IMR-90 (cell line): ENCODE results near the gene DSCAM. TPM values are rescaled to one million over a fixed set of nuclear protein-coding genes. Genes with fewer than 3 reads are reported as not detected.

Experiments
- ATAC-seq: fragments of 200-7000 bp; cut with Tn5 transposase; 2 replicates; pipeline ENCODE4 v1.9.1; 2020; ENCODE audit warnings: low read depth, mild to moderate bottlenecking, moderate library complexity
- BruUV-seq: library from RNA; stranded (reverse); fragments of 400-500 nt; replicated peaks from 2 replicates; lab custom pipeline; 2021; lab: Mats Ljungman, UMichigan
- CTCF ChIA-PET: fragments of 300-600 bp; formaldehyde crosslinking; extraction: SDS; loops from one replicate; lab custom pipeline; 2021; ENCODE audit warnings: antibody characterized with exemption; lab: Yijun Ruan, JAX
- POLR2A ChIA-PET: fragments of 300-600 bp; sonication (Branson Sonifier 250); formaldehyde crosslinking; loops from one replicate; lab custom pipeline; 2022; ENCODE audit warnings: antibody characterized with exemption; ENCODE audit not compliant: unreplicated experiment; lab: Charles Lee
- DNase-seq: peaks from one replicate; pipeline ENCODE4 v3.0.0; 2013
- H2AFZ ChIP-seq: replicated peaks from 2 replicates; pipeline ENCODE3; 2013; ENCODE audit warnings: low read length, mild to moderate bottlenecking; ENCODE audit not compliant: poor library complexity
- H2AK5ac ChIP-seq: 2 replicates; pipeline ENCODE4 v1.6.1; 2013; ENCODE audit warnings: low read depth, low read length, inconsistent platforms
- H2AK9ac ChIP-seq: replicated peaks from 2 replicates; pipeline ENCODE3; 2013; ENCODE audit warnings: mild to moderate bottlenecking, low read depth, low read length, moderate library complexity; ENCODE audit not compliant: poor library complexity
- H2BK120ac ChIP-seq: 2 replicates; pipeline ENCODE4 v1.6.1; 2013; ENCODE audit warnings: low read depth, low read length, inconsistent platforms
- H2BK15ac ChIP-seq: 3 replicates; pipeline ENCODE4 v1.6.1; 2013; ENCODE audit warnings: low read depth, low read length, inconsistent platforms
- H2BK20ac ChIP-seq: 2 replicates; pipeline ENCODE4 v1.6.1; 2013; ENCODE audit warnings: low read depth, mild to moderate bottlenecking, inconsistent platforms, low read length, moderate library complexity
- H2BK5ac ChIP-seq: 2 replicates; pipeline ENCODE4 v1.6.1; 2013; ENCODE audit warnings: mild to moderate bottlenecking, low read depth, low read length, inconsistent platforms; ENCODE audit not compliant: poor library complexity, severe bottlenecking
- H3K14ac ChIP-seq: replicated peaks from 2 replicates; pipeline ENCODE4 v1.6.1; 2013; ENCODE audit warnings: low read depth, low read length, inconsistent platforms
- H3K18ac ChIP-seq: 2 replicates; pipeline ENCODE4 v1.6.1; 2013; ENCODE audit warnings: low read depth, low read length, control low read depth
- H3K23ac ChIP-seq: 2 replicates; pipeline ENCODE4 v1.6.1; 2013; ENCODE audit warnings: low read depth, low read length, inconsistent platforms
- H3K27ac ChIP-seq: 2 replicates; pipeline ENCODE4 v1.5.1; 2013; ENCODE audit warnings: mild to moderate bottlenecking, control low read depth, low read length; ENCODE audit not compliant: insufficient read depth
- H3K27me3 ChIP-seq: 2 replicates; pipeline ENCODE4 v1.6.1; 2013; ENCODE audit warnings: low read length; ENCODE audit not compliant: control insufficient read depth, insufficient read depth
- H3K36me3 ChIP-seq: 2 replicates; pipeline ENCODE4 v1.6.1; 2013; ENCODE audit warnings: low read length, mixed read lengths; ENCODE audit not compliant: control insufficient read depth, insufficient read depth
- H3K4ac ChIP-seq: 2 replicates; pipeline ENCODE4 v1.6.1; 2013; ENCODE audit warnings: low read depth, low read length, inconsistent platforms
- H3K4me1 ChIP-seq: 2 replicates; pipeline ENCODE4 v1.6.1; 2013; ENCODE audit warnings: low read length, mixed read lengths; ENCODE audit not compliant: control insufficient read depth, insufficient read depth
- H3K4me2 ChIP-seq: 2 replicates; pipeline ENCODE4 v1.6.1; 2013; ENCODE audit warnings: low read depth, mild to moderate bottlenecking, control low read depth, low read length, moderate library complexity
- H3K4me3 ChIP-seq: 2 replicates; pipeline ENCODE4 v1.5.1; 2013; ENCODE audit warnings: low read depth, mild to moderate bottlenecking, control low read depth, low read length, moderate library complexity; ENCODE audit not compliant: insufficient read depth
- H3K56ac ChIP-seq: 2 replicates; pipeline ENCODE4 v1.6.1; 2013; ENCODE audit warnings: low read length, inconsistent platforms; ENCODE audit not compliant: insufficient read depth; ENCODE audit errors: extremely low read depth
- H3K79me1 ChIP-seq, 2 experiments: 2 replicates each; pipeline ENCODE4 v1.6.1; 2013; ENCODE audit warnings: low read length in 2 of 2, inconsistent platforms in 1 of 2, low read depth in 1 of 2
- H3K9ac ChIP-seq: 2 replicates; pipeline ENCODE4 v1.6.1; 2013; ENCODE audit warnings: low read depth, low read length, control low read depth
- H3K9me1 ChIP-seq: 2 replicates; pipeline ENCODE4 v1.6.1; 2013; ENCODE audit warnings: low read length, inconsistent platforms; ENCODE audit not compliant: insufficient read depth
- H3K9me3 ChIP-seq: 2 replicates; pipeline ENCODE4 v1.6.1; 2013; ENCODE audit warnings: low read length; ENCODE audit not compliant: control insufficient read depth, insufficient read depth
- H4K20me1 ChIP-seq: 2 replicates; pipeline ENCODE4 v1.6.1; 2013; ENCODE audit warnings: low read length, inconsistent platforms; ENCODE audit not compliant: insufficient read depth
- H4K5ac ChIP-seq: 2 replicates; pipeline ENCODE4 v1.6.1; 2013; ENCODE audit warnings: mild to moderate bottlenecking, low read depth, low read length, control low read depth
- H4K8ac ChIP-seq, 2 experiments: 2 replicates each; pipeline ENCODE4 v1.6.1; 2013; ENCODE audit warnings: low read depth in 2 of 2, low read length in 2 of 2, control low read depth in 1 of 2, inconsistent platforms in 1 of 2
- H4K91ac ChIP-seq: 2 replicates; pipeline ENCODE4 v1.6.1; 2013; ENCODE audit warnings: low read depth, low read length, inconsistent platforms; ENCODE audit not compliant: insufficient read depth
- BHLHE40 ChIP-seq: fragments of 150-350 bp; IDR thresholded peaks from 2 replicates; pipeline ENCODE4 v1.6.1; 2016; ENCODE audit warnings: mild to moderate bottlenecking, low read depth, low read length
- CEBPB ChIP-seq: IDR thresholded peaks from 2 replicates; pipeline ENCODE4 v1.6.1; 2012; ENCODE audit warnings: low read depth, low read length, improper control_type of control experiment
- CHD1 ChIP-seq: IDR thresholded peaks from 2 replicates; pipeline ENCODE4 v1.6.1; 2012; ENCODE audit warnings: low read depth, low read length, improper control_type of control experiment
- FOS ChIP-seq: fragments of 150-350 bp; IDR thresholded peaks from 2 replicates; pipeline ENCODE4 v1.6.1; 2016; ENCODE audit warnings: low read depth, low read length
- MAFK ChIP-seq: IDR thresholded peaks from 2 replicates; pipeline ENCODE4 v1.6.1; 2012; ENCODE audit warnings: low read depth, low read length, improper control_type of control experiment
- MAZ ChIP-seq: IDR thresholded peaks from 2 replicates; pipeline ENCODE4 v1.6.1; 2012; ENCODE audit warnings: low read depth, mild to moderate bottlenecking, low read length, improper control_type of control experiment, moderate library complexity, borderline replicate concordance
- MXI1 ChIP-seq: IDR thresholded peaks from 2 replicates; pipeline ENCODE4 v1.6.1; 2012; ENCODE audit warnings: low read depth, mild to moderate bottlenecking, low read length, moderate library complexity, borderline replicate concordance
- NFE2L2 ChIP-seq: fragments of 150-350 bp; IDR thresholded peaks from 2 replicates; pipeline ENCODE4 v1.6.1; 2016; ENCODE audit warnings: low read depth, mild to moderate bottlenecking, low read length
- POLR2A ChIP-seq: IDR thresholded peaks from 2 replicates; pipeline ENCODE4 v1.6.1; 2012; ENCODE audit warnings: mild to moderate bottlenecking, low read depth, low read length
- RAD21 ChIP-seq: IDR thresholded peaks from 2 replicates; pipeline ENCODE4 v1.6.1; 2012; ENCODE audit warnings: low read length, improper control_type of control experiment
- RCOR1 ChIP-seq: IDR thresholded peaks from 2 replicates; pipeline ENCODE4 v1.6.1; 2012; ENCODE audit warnings: mild to moderate bottlenecking, low read length, improper control_type of control experiment; ENCODE audit not compliant: insufficient replicate concordance
- RFX5 ChIP-seq: IDR thresholded peaks from 2 replicates; pipeline ENCODE4 v1.8.0; 2012; ENCODE audit warnings: low read depth, mild to moderate bottlenecking, low read length, moderate library complexity
- SMC3 ChIP-seq: fragments of 150-350 bp; IDR thresholded peaks from 2 replicates; pipeline ENCODE4 v1.6.1; 2016; ENCODE audit warnings: low read depth, mild to moderate bottlenecking, antibody characterized with exemption, low read length, moderate library complexity
- WGBS, 2 experiments: methylation state at CpG; one replicate each; pipeline versions ENCODE4 v1.1.5 to v1.1.7; 2013; ENCODE audit warnings: missing lambda C conversion rate in 2 of 2; ENCODE audit not compliant: insufficient read length in 1 of 2; ENCODE audit errors: extremely low coverage in 2 of 2; 5-methylcytosine and 5-hydroxymethylcytosine counted together
- dilution Hi-C: fragments of 300-500 bp; cut with HindIII; formaldehyde crosslinking; loops from one replicate; pipeline ENCODE4 v1.14.3; 2018; ENCODE audit warnings: low sequenced_read_pairs; ENCODE audit not compliant: unreplicated experiment
- in situ Hi-C: fragments of 300-500 bp; cut with MboI; formaldehyde crosslinking; loops from 3 replicates; pipeline ENCODE4 v1.14.3; 2019; ENCODE audit warnings: low sequenced_read_pairs, inconsistent platforms, mixed read lengths
- intact Hi-C: fragments of 100-400 bp; cut with micrococcal nuclease; formaldehyde crosslinking; loops from 2 replicates; pipeline ENCODE4 v1.10.0; 2022
- polyA plus RNA-seq, 3 experiments: library from polyadenylated mRNA; depleted of rRNA; stranded (reverse); fragments of >200 nt; gene quantifications; 2 replicates each; pipeline ENCODE4 v1.2.3, GENCODE V29; 2012; ENCODE audit warnings: low replicate concordance in 1 of 3
- total RNA-seq: library from RNA; depleted of rRNA; stranded (reverse); fragments of >200 nt; gene quantifications from 2 replicates; pipeline ENCODE4 v1.2.3, GENCODE V29; 2012
- TF ChIP-seq, protein P1 (sequence below): fragments of 150-350 bp; IDR thresholded peaks from 2 replicates; pipeline ENCODE4 v1.6.1; 2017; ENCODE audit warnings: mild to moderate bottlenecking, antibody characterized with exemption, low read length, low read depth
- TF ChIP-seq, protein P2 (sequence below): fragments of 150-350 bp; IDR thresholded peaks from 2 replicates; pipeline ENCODE4 v1.6.1; 2016; ENCODE audit warnings: low read depth, mild to moderate bottlenecking, low read length, moderate library complexity, borderline replicate concordance
- TF ChIP-seq, protein P3 (sequence below): conservative IDR thresholded peaks from 2 replicates; pipeline ENCODE4 v1.5.1; 2012; ENCODE audit warnings: mild to moderate bottlenecking, low read depth, low read length, improper control_type of control experiment

Gene DSCAM
- total and polyA plus RNA-seq, 2 of the 4 experiments (the other 2 are of a cell fraction): under 0.01 to 0.02 TPM

DNA sequence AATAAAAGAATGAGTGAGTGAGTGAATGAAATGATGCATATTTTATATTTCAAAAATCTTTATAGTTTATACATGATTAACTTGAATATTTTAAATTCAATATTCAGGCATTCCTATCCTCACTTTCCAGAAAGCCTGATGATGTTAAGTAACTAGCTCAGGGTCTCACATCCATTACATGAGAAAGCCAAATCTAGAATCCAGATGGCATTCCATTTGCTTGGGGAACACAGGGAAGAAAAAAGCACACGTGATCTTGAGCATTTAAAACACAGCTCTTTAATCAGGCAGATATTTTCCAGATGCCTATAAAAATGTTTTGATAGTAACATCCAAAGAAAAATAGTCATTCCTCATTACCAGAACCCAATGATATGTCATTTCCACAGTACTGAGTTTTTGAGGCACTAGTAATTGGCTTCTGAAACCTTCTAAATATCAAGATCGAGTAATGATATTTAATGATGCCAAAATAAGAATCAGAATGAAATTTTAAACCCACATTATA is 291.9 kb downstream of the DSCAM start:
- DNase-seq: no peak

More for the DNA sequence above, 291.9 kb downstream of the DSCAM start:
- H3K27me3 ChIP-seq: no peaks in the 10 kb centered on the region
- TF ChIP-seq RAD21 (no peak), MXI1 (no peak), FOS (no peak), MAZ (no peak), CHD1 (no peak), SMC3 (no peak), CEBPB (no peak), RCOR1 (no peak), RFX5 (no peak), NFE2L2 (no peak), BHLHE40 (no peak), POLR2A (no peak), MAFK (no peak)
- TF ChIP-seq, protein P1, sequence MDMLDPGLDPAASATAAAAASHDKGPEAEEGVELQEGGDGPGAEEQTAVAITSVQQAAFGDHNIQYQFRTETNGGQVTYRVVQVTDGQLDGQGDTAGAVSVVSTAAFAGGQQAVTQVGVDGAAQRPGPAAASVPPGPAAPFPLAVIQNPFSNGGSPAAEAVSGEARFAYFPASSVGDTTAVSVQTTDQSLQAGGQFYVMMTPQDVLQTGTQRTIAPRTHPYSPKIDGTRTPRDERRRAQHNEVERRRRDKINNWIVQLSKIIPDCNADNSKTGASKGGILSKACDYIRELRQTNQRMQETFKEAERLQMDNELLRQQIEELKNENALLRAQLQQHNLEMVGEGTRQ: no peak
- TF ChIP-seq, protein P2, sequence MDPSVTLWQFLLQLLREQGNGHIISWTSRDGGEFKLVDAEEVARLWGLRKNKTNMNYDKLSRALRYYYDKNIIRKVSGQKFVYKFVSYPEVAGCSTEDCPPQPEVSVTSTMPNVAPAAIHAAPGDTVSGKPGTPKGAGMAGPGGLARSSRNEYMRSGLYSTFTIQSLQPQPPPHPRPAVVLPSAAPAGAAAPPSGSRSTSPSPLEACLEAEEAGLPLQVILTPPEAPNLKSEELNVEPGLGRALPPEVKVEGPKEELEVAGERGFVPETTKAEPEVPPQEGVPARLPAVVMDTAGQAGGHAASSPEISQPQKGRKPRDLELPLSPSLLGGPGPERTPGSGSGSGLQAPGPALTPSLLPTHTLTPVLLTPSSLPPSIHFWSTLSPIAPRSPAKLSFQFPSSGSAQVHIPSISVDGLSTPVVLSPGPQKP: no peak
- TF ChIP-seq, protein P3, sequence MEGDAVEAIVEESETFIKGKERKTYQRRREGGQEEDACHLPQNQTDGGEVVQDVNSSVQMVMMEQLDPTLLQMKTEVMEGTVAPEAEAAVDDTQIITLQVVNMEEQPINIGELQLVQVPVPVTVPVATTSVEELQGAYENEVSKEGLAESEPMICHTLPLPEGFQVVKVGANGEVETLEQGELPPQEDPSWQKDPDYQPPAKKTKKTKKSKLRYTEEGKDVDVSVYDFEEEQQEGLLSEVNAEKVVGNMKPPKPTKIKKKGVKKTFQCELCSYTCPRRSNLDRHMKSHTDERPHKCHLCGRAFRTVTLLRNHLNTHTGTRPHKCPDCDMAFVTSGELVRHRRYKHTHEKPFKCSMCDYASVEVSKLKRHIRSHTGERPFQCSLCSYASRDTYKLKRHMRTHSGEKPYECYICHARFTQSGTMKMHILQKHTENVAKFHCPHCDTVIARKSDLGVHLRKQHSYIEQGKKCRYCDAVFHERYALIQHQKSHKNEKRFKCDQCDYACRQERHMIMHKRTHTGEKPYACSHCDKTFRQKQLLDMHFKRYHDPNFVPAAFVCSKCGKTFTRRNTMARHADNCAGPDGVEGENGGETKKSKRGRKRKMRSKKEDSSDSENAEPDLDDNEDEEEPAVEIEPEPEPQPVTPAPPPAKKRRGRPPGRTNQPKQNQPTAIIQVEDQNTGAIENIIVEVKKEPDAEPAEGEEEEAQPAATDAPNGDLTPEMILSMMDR: no peak
- POLR2A ChIA-PET: no interaction called here
- no peak overlapping the region for H2AFZ ChIP-seq
- no peak overlapping the region for H2BK20ac ChIP-seq
- no peaks in the 10 kb centered on the region for H3K9me1 ChIP-seq
- no peak overlapping the region for H2BK15ac ChIP-seq
- no peak overlapping the region for H3K4me3 ChIP-seq
- no peak overlapping the region for H2AK9ac ChIP-seq
- H3K79me1 ChIP-seq: no peaks in the 10 kb centered on the region
- H3K4me2 ChIP-seq: no peak overlapping the region
- no peak overlapping the region for H3K23ac ChIP-seq
- H4K91ac ChIP-seq: no peak overlapping the region
- no peak overlapping the region for H4K8ac ChIP-seq
- no peak overlapping the region for H3K56ac ChIP-seq
- CTCF ChIA-PET: no interaction called here
- no peak overlapping the region for H3K27ac ChIP-seq
- no peak overlapping the region for H2BK5ac ChIP-seq
- intact Hi-C loops (no loop called here), dilution Hi-C loops (no loop called here), in situ Hi-C loops (no loop called here)
- no peak overlapping the region for H2BK120ac ChIP-seq
- H3K9ac ChIP-seq: no peak overlapping the region
- no peak for ATAC-seq
- BruUV-seq: no TSS peak
- H4K20me1 ChIP-seq: no peaks in the 10 kb centered on the region
- WGBS, 2 experiments: no CpG with 5 or more reads among the region's 2 CpGs
- H3K18ac ChIP-seq: no peak overlapping the region
- no peaks in the 10 kb centered on the region for H3K4me1 ChIP-seq
- H3K14ac ChIP-seq: no peak overlapping the region
- H3K36me3 ChIP-seq: no peaks in the 10 kb centered on the region
- peaks cover 4% of the 10 kb centered on the region; the same call in 1 of the 2 replicates for H3K9me3 ChIP-seq
- no peak overlapping the region for H2AK5ac ChIP-seq
- H3K4ac ChIP-seq: no peak overlapping the region
- H4K5ac ChIP-seq: no peak overlapping the region
